Epithelial cell of proximal tubule (primary cell): ENCODE measurements around the gene SLC25A24. TPM values are rescaled to one million over a fixed set of nuclear protein-coding genes. Genes with fewer than 3 reads are reported as not detected.

Experiments used
- DNase-seq: peaks from one replicate; pipeline ENCODE4 v3.0.0-alpha.2; 2011; ENCODE audit warnings: low read depth
- H3K4me3 ChIP-seq: 2 replicates; pipeline ENCODE4 v1.5.1; 2011; ENCODE audit warnings: low read depth, mild to moderate bottlenecking, low read length
- total RNA-seq: library from RNA; depleted of rRNA; stranded (reverse); fragments of >200 nt; gene quantifications from 2 replicates; pipeline ENCODE4 v1.2.3, GENCODE V29; 2015
- TF ChIP-seq, protein P1 (sequence below): conservative IDR thresholded peaks from 2 replicates; pipeline ENCODE4 v1.5.1; 2012; ENCODE audit warnings: low read depth, mild to moderate bottlenecking, low read length

The SLC25A24 gene
- total RNA-seq, 1 donor from 2014 or later: 66.8 TPM

DNA sequence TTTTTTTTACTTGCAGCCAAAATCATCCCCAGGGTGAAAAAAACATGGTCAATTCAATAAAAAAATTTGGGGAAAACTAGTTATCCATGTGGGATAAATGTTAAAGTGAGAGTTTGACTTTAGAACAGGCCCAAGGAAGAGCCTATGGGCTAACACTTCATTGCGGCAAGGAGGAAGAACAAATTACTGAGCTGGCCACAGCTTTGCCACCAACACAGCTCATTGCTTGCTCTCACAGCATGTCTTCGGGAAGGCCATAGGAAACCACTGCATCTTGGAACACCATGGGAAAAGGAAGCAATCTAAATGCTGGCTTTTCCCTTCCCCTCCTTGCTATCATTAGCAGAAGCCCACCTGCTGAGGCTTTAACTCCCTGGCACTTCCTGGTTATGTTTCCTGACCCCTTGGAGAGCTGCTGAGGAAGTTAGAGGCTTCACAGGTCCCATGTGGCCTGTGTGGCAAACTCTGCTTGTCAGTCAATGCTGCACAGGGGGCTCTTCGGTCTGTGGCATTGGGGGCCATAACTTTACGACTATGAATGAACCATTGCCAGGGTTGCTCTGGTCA, 86.0 kb downstream of the SLC25A24 start:
- TF ChIP-seq, protein P1, sequence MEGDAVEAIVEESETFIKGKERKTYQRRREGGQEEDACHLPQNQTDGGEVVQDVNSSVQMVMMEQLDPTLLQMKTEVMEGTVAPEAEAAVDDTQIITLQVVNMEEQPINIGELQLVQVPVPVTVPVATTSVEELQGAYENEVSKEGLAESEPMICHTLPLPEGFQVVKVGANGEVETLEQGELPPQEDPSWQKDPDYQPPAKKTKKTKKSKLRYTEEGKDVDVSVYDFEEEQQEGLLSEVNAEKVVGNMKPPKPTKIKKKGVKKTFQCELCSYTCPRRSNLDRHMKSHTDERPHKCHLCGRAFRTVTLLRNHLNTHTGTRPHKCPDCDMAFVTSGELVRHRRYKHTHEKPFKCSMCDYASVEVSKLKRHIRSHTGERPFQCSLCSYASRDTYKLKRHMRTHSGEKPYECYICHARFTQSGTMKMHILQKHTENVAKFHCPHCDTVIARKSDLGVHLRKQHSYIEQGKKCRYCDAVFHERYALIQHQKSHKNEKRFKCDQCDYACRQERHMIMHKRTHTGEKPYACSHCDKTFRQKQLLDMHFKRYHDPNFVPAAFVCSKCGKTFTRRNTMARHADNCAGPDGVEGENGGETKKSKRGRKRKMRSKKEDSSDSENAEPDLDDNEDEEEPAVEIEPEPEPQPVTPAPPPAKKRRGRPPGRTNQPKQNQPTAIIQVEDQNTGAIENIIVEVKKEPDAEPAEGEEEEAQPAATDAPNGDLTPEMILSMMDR: no peak
- no peak overlapping the region for H3K4me3 ChIP-seq
- no peak for DNase-seq

DNA sequence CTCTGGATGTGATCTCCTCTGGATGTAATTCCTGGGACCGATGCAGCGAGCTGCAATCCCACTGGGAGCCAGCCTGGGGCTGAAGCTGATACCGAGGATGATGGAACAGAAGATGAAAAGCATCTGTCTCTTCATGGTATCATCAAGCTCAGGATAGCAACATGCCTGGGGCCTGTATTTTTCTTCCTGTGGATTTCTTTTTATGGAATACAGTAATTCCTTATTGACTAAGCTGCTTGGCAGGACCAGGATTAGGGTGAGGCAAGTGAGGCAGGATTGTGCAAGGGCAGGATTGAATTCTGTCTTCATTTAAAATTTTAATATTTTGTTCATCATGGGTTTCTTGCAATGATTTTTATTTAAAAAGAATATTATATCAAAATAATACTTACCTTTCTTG, 86.6 kb downstream of the SLC25A24 start:
- no peak for DNase-seq
- no peak overlapping the region for H3K4me3 ChIP-seq
- TF ChIP-seq, protein P1: no peak

- TF ChIP-seq, protein P1: no peak
- H3K4me3 ChIP-seq: no peak overlapping the region
- DNase-seq: no peak
These were observed 90.7 kb downstream of the SLC25A24 start for GRCh38 chr1:108109295-108109973.

- TF ChIP-seq, protein P1: no peak
- DNase-seq: no peak
These were observed 92.0 kb downstream of the SLC25A24 start for GRCh38 chr1:108108119-108108518.

DNA sequence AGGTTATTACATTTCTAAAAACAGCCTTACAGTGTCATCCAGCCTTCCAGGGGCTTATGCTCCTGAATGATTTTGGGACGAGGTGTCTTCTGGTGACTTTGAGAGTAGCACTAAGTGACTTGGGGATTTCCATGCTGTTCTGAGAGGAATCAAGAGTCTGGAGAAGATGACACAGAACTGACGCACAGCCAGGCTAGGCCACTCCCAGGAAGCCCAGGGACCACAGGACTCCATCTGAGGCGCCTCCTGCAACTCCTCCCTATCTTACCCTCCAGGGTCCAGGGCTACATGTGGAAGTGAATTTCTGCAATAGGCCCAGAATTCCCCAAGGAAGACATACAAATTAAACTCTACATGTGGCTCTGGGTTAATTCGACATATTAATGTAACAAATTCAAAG, 92.5 kb downstream of the SLC25A24 start:
- TF ChIP-seq, protein P1: no peak
- DNase-seq: no peak

More at GRCh38 chr1:108108119-108108518, 92.0 kb downstream of the SLC25A24 start:
- H3K4me3 ChIP-seq: no peak overlapping the region

DNA sequence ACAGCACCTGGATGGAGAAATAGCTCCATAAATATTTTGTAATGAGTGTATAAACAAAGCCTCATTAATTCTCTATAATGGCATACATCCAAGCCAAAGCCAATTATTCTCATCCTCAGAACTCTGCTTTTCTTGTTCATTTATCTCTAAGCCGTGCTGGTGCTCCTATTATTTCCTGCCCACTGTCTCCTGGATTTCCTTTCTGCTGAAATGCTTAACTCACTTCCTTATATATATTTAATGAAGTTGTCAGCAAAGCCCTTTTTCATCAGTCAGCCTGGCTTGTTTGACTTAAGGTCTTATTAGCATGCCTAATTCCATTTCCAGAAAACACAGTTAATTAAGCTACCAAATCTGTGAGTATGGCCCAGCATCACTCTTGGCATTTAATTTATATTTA, 93.4 kb downstream of the SLC25A24 start:
- H3K4me3 ChIP-seq: no peak overlapping the region
- TF ChIP-seq, protein P1: no peak
- no peak for DNase-seq

More for the DNA sequence above, 92.5 kb downstream of the SLC25A24 start:
- no peak overlapping the region for H3K4me3 ChIP-seq

DNA sequence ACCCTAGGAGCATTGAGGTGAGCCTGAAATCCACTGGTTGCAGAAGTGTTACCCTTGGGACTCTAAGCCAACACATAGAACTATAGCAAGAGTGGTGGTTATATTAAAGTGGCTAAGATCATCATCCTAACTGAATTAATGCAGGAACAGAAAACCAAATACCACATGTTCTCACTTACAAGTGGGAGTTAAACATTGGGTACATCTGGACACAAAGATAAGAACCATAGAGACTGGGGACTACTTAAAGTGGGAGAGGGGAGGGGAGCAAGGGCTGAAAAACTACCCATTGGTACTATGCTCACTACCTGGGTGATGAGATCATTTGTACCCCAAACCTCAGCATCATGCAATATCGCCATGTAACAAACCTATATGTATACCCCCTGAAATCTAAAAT, 100.0 kb downstream of the SLC25A24 start:
- H3K4me3 ChIP-seq: no peak overlapping the region
- TF ChIP-seq, protein P1: no peak

More for the DNA sequence above, 100.0 kb downstream of the SLC25A24 start:
- no peak for DNase-seq
